PC-3 (cell line): ENCODE data around the gene MAN1B1.

Experiments
- EZH2phosphoT487 ChIP-seq: fragments of 300-600 bp; sonication (generic); IDR thresholded peaks from 2 replicates; pipeline ENCODE4 v1.6.1; 2018; ENCODE audit warnings: mild to moderate bottlenecking, antibody characterized with exemption, low read length, borderline replicate concordance
- TF ChIP-seq, protein P1 (sequence below): fragments of 300-600 bp; sonication (generic); conservative IDR thresholded peaks from 2 replicates; pipeline ENCODE4 v1.5.1; 2017; ENCODE audit warnings: antibody characterized with exemption, low read depth, mild to moderate bottlenecking, low read length

GRCh38 chr9:137105814-137106661 lies 19.3 kb downstream of the MAN1B1 start:
- TF ChIP-seq, protein P1, sequence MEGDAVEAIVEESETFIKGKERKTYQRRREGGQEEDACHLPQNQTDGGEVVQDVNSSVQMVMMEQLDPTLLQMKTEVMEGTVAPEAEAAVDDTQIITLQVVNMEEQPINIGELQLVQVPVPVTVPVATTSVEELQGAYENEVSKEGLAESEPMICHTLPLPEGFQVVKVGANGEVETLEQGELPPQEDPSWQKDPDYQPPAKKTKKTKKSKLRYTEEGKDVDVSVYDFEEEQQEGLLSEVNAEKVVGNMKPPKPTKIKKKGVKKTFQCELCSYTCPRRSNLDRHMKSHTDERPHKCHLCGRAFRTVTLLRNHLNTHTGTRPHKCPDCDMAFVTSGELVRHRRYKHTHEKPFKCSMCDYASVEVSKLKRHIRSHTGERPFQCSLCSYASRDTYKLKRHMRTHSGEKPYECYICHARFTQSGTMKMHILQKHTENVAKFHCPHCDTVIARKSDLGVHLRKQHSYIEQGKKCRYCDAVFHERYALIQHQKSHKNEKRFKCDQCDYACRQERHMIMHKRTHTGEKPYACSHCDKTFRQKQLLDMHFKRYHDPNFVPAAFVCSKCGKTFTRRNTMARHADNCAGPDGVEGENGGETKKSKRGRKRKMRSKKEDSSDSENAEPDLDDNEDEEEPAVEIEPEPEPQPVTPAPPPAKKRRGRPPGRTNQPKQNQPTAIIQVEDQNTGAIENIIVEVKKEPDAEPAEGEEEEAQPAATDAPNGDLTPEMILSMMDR: no peak
- TF ChIP-seq EZH2phosphoT487: no peak
